AG09319 (cell line): ENCODE measurements around the gene C9orf57.
A peak's percentile ranks its signal among the peaks of the same experiment; 100 is the strongest.

Experiments
- DNase-seq: peaks from one replicate; pipeline ENCODE4 v3.0.0-alpha.2; 2010; ENCODE audit warnings: low read depth; ENCODE audit errors: extremely low read depth
- TF ChIP-seq, protein P1 (sequence below): IDR thresholded peaks from 2 replicates; pipeline ENCODE4 v1.5.1; 2011; ENCODE audit warnings: low read depth, mild to moderate bottlenecking, inconsistent platforms, low read length, moderate library complexity

C9orf57 gene

DNA sequence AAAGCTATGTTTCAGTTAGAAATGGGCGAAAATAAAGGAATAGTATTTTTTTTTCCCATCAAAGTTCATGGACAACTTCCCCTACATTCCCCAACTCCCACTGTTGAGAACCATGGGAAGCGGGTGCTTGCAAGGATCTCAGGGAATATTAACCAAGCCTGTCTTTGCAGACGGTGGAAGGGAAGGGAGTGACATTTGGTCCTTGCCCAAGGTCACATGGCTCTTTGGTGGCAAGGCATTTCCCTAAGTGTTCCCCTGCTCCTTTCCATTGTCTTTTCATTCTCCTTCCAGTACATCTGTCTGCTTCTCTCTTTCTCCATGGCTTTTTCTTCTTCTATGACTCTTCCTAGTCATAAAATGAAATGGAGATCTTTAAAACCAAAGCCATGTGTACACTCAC lies 19.0 kb downstream of the C9orf57 start:
- TF ChIP-seq, protein P1, sequence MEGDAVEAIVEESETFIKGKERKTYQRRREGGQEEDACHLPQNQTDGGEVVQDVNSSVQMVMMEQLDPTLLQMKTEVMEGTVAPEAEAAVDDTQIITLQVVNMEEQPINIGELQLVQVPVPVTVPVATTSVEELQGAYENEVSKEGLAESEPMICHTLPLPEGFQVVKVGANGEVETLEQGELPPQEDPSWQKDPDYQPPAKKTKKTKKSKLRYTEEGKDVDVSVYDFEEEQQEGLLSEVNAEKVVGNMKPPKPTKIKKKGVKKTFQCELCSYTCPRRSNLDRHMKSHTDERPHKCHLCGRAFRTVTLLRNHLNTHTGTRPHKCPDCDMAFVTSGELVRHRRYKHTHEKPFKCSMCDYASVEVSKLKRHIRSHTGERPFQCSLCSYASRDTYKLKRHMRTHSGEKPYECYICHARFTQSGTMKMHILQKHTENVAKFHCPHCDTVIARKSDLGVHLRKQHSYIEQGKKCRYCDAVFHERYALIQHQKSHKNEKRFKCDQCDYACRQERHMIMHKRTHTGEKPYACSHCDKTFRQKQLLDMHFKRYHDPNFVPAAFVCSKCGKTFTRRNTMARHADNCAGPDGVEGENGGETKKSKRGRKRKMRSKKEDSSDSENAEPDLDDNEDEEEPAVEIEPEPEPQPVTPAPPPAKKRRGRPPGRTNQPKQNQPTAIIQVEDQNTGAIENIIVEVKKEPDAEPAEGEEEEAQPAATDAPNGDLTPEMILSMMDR, result no peak
- DNase-seq, result no peak

DNA sequence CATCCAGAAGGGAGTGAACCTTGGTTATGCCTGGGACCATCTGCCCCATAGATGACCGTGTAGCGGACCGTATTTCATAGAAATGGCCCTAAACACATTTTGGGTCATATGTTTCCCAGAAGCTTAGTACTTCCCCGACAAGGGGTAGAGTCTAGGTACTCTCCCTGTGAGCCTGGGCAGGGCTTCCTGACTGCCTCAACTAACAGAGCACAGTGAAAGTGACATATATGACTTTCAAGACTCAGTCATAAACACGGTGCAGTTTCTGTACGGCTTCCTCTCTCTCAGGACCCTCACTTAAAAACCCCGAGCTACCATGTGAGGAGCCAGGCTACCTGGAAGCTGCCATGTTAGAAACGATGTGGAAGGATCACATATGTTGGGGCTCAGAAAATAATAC lies 20.9 kb downstream of the C9orf57 start:
- TF ChIP-seq, protein P1, result no peak

DNA sequence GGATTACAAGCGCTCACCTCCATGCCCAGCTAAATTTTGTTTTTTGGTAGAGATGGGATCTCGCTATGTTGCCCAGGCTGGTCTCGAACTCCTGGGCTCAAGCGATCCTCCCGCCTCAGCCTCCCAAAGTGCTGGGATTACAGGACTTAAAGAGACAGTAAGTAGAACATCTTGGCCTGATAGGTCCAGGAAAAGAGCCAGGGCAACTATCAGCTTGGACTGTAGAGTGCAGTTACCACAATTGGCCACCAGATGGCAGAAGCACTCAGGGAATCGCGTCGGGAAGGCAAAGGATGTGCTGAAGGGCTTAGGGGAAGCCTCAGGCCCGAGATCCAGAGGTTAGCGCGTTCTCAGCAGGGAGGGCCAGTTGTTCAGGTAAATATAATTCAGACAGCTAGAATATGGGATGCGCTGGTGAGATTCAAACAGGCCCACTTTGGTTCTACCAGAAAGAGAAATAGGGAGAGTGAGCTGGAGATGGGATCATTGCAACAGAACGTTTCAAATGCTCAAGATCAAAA lies 21.5 kb downstream of the C9orf57 start:
- TF ChIP-seq, protein P1, result peak; percentile 97
- DNase-seq, result peak; percentile 39

More for the DNA sequence above, 20.9 kb downstream of the C9orf57 start:
- no peak for DNase-seq

DNA sequence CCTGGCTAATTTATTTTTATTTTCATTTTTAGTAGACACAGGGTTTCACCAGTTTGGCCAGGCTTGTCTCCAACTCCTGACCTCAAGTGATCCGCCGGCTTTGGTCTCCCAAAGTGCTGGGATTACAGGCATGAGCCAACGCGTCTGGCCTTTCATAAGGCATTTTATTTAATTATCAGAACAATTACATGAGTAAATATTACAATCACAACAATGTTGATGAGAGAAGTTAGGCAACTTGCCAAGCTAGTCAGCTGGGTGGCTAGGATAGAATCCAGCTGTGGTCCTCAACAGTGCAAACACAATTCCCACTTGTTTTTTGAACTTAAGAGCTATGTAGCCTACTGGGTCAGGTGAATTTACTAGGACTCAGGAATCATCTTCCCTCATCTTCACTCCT lies 22.0 kb downstream of the C9orf57 start:
- no peak for DNase-seq
- TF ChIP-seq, protein P1, result no peak

DNA sequence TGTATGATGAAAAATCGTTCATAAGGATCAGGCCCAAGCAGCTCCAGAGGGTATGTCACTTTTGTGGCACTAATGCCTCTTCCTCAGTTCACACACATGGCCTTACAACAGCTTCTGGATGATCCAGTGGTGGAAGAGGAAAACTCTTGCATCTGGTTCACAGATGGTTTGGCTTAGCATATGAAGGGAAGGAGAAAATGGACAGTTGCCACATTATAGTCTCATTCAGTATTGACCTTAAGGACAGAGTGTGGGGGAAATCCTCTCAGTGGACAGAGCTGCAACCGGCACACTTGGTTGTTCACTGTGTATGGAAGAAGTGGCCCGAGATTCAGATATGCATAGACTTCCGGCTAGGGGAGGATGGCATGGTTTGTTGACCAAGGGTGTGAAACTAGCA lies 22.8 kb downstream of the C9orf57 start:
- no peak for DNase-seq
- TF ChIP-seq, protein P1, result no peak

DNA sequence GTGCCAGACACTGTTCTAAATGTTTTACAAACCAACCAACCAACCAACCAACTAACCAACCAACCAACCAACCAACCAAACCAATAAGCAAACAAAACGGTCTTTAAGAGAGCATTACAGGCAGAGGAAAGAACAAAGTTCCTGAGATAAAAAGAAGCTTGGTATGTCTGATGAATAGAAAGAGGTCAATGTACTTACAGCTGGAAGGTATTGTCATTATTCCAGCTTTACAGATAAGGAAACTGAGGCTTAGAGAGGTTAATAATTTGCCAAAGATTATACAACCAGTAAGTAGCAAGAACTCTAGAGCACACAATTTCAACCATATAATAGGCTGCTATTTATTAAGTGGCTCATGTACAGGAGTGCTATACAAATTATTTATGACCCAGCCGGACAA lies 29.6 kb downstream of the C9orf57 start:
- no peak for DNase-seq
- TF ChIP-seq, protein P1, result no peak

DNA sequence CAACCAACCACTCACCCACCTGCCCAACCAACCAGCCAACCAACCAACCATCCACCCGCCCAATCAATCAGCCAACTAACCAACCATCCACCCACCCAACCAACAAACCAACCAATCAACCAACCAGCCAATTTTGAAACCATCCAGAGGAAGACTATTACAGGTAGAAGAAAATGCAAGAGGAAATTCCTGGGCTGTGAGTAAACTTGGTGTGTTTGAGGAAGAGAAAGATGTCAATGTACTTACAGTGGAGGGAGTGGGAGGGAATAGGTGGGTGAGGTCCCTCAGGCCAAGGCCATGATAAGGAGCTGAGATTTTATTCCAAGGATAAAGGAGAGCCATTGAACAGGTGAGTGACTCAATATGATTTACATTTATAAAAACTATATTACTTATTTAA lies 30.4 kb downstream of the C9orf57 start:
- DNase-seq, result no peak
- TF ChIP-seq, protein P1, result no peak
